SU-DHL-6 (cell line): ENCODE measurements around the gene GPAT2.

Source experiments
- CTCF ChIP-seq: fragments of 200-600 bp; sonication (generic); IDR thresholded peaks from one replicate; pipeline ENCODE4 v1.5.1; 2017; ENCODE audit warnings: antibody characterized with exemption, mild to moderate bottlenecking, low read length, moderate library complexity; ENCODE audit not compliant: insufficient read depth, poor library complexity, severe bottlenecking
- EZH2phosphoT487 ChIP-seq: fragments of 200-600 bp; sonication (generic), shearing (Covaris generic); conservative IDR thresholded peaks from 2 replicates; pipeline ENCODE4 v1.6.1; 2018; ENCODE audit warnings: mild to moderate bottlenecking, antibody characterized with exemption, low read length, moderate library complexity, mixed read lengths

- TF ChIP-seq CTCF: no peak
- no peak for TF ChIP-seq EZH2phosphoT487
Measured at GRCh38 chr2:96075199-96075771, 40.6 kb upstream of the GPAT2 start.
